Pulmonary artery endothelial cell (primary cell): ENCODE measurements around the gene LRRC8C. TPM values are rescaled to one million over a fixed set of nuclear protein-coding genes. Genes with fewer than 3 reads are reported as not detected.
A peak's percentile ranks its signal among the peaks of the same experiment; 100 is the strongest.

Experiments used
- DNase-seq: peaks from one replicate; pipeline ENCODE4 v3.0.0-alpha.2; 2011; ENCODE audit warnings: low read depth, low spot score
- total RNA-seq: library from RNA; depleted of rRNA; stranded (reverse); fragments of >200 nt; gene quantifications from 2 replicates; pipeline ENCODE4 v1.2.3, GENCODE V29; 2014

LRRC8C gene
- total RNA-seq, 1 donor from 2014 or later: 24.4 TPM

DNA sequence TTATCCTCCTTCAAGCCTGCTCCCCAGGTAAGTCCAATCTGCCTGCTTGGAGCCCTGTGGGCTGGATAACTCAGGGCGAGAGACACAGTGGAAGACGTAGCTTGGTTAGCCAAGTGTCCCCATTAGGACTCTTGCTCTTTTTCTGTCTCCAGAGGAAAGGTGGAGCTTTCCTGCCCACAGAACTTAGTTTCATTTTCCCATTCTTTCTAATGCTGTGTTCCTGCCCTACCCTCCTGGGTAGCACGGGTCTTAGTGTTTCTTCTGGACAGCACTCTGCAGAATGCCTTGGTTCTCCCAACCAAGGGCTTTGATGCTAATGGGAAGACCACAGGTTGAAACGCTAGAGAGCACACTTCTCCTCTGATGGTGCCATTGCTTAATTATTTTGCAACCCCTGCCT, 95.5 kb downstream of the LRRC8C start:
- no peak for DNase-seq

- DNase-seq: no peak
Measured at GRCh38 chr1:89732206-89732605, 99.3 kb downstream of the LRRC8C start.

GRCh38 chr1:89732643-89733222, 99.8 kb downstream of the LRRC8C start:
- DNase-seq: no peak

GRCh38 chr1:89733748-89734147, 100.8 kb downstream of the LRRC8C start:
- DNase-seq: no peak

DNA sequence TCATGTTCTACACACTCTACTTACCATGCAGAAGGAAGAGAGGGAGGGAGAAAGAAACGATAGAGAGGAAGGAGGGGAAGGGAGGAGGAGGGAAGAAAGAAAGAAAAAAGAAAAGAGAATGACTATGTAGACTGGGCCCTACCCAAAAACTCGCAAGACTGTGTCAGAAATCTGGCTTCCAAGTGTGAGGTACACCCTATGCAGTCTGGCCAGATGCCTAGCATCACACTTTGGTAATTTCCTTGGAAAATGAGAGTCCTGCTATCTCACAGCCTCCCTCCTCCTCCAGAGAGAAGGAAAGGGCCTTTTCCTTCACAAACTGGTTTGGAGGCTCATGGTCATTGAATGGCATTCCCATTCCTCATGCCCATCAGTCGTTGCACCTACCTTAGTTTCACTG, 101.5 kb downstream of the LRRC8C start:
- DNase-seq: no peak

DNA sequence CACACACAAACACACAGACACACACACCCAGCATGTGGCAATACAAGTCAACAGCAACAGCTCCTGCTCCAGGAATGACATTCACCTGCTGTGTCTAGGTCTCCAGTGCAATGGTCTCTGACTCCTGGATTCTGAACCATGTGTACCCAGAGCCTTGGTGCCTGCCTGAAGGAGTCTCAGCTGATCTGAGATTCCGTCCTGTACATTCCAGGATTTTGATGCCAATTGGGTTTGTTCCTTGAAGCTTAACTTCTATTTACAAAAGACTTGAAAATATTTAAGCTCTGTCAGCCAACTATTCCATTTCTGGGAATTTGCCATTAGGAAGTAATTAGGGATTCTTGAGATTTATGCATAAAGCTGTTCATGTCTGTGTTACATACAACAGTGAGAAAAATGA, 102.6 kb downstream of the LRRC8C start:
- no peak for DNase-seq

DNA sequence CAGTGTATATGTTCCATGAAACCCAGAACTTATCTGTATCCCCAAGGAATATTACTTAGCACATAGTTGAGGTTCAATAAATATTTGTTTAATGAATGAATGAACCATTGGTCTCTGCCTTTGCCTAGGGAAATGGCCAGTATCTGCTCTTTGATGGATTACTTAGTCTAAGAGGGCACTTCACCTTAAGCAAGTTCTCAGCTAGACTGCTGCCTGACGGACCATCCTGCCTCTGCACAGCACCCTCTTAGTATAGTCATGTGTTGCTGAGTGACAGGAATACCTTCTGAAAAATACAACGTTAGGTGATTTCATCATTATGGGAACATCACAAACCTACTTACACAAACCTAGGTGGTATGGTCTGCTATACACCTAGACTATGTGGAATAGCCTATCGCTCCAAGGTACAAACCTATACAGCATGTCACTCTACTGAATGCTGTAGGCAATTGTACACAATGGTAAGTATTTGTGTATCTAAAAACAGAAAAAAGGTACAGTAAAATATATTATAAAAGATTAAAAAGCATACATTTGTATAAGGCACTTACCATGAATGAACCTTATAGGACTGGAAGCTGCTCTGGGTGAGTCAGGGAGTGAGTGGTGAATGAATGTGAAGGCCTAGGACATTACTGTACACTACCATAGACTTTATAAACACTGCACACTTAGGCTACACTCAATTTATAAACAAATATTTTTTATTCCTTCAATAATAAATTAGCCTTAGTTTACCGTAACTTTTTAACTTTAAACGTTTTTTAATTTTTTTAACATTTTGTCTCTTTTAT, 104.2 kb downstream of the LRRC8C start:
- no peak for DNase-seq

DNA sequence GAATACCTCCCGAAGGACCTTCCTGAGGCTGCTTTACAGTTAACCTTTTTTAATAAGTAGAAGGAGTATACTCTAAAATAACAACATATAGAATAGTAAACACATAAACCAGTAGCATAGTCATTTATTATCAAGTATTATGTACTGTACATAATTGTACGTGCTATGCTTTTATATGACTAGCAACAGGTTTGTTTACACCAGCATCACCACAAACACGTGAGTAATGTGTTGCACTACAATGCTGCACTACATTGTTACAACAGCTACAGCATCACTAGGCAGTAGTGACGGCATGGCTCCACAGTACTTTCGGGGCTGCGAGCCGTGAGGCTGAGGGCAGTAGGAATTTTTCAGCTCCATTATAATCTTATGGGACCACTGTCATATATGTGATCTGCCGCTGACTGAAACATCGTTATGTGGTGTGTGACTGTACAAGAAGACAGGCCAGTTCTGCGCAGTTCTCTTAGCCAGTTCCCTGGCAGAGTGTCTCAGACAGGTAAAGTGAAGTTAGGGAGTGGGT, 105.1 kb downstream of the LRRC8C start:
- DNase-seq: no peak

DNA sequence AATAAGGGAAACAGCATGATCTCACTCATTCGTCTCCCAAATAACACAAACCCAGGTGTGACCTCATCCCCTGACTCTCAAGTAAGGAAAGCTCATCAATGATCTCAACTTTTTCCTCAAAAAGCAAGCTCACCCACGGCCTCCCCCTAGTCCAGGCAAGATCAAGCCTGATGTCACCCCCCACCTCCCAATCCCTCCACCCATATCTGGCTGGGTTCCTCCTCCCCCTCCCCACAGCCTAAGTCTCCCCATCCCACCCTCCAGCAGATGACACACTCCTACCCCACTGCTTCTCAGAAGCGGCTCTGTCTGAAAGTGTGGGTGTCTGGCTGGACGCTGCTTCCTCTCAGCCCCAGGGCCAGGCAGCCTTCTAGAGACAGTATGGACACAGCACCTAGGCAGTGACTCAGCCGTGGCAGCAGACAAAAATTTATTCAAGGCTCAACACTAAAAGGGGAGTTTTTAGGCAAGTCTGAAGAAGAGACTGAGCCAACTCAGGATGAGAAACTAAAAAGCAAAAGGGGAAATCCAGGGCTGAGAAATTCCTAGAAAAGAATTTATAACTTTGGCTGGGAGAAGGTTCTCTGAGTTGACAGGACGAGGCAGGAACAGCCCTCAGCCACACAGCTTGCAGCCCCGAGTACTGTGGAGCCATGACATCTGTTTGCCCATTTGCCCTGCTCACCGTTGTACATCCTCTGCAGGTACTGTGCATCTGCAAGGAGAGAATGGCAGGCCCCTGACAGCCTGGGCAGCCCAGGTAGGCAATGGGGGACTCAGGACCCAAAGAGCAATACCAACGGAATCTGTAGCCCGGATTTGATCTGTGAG, 106.3 kb downstream of the LRRC8C start:
- no peak for DNase-seq

- no peak for DNase-seq
Measured at GRCh38 chr1:89739844-89740216, 106.9 kb downstream of the LRRC8C start.

DNA sequence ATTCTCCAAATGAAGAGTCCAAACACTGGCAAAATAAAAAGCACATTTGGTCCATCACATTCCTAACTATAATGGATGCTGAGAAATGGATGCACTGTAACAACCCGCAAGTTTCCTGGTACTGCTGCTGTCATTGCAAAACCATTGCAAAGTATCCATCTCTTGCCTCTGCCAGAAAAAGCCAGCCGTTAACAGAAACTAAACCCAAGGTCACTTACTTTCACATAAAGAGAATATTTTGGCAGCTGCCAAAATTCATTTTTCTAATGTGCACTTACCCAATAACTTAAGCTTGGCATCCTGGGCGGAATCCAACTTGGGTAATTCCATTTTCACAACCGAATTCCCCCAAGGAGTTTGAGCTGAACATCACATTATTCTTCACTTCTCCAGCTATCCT, 110.9 kb downstream of the LRRC8C start:
- DNase-seq: no peak

DNA sequence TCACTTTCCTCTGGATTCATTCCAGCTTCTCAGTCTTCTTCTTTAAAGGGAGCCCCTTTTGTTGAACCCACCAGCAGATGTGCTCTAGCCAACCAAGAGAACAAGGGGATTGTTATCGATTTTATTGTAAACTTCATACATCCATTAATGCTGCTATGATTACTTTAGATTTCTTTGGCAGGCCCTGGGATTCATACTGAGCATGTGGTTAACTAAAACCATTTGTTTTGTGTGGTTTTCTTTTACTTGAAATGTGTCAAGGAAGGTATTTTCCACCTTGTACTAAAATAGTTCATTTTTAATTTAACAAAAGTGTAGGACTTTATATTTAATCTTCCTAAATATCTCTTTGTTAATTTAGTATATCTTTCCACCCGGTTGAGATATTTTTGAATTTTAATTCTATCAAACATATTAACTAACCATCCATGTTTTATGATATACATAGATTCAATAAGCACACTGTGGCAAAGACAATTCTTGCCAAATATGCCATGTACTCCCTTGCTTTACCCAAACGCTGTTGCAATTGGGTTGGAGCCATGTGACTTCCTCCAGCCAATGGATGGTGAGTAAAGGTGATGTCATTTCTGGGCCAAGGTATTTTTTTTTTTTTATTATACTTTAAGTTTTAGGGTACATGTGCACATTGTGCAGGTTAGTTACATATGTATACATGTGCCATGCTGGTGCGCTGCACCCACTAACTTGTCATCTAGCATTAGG, 113.7 kb downstream of the LRRC8C start:
- no peak for DNase-seq

- DNase-seq: no peak
Measured at GRCh38 chr1:89753761-89754160, 120.8 kb downstream of the LRRC8C start.

DNA sequence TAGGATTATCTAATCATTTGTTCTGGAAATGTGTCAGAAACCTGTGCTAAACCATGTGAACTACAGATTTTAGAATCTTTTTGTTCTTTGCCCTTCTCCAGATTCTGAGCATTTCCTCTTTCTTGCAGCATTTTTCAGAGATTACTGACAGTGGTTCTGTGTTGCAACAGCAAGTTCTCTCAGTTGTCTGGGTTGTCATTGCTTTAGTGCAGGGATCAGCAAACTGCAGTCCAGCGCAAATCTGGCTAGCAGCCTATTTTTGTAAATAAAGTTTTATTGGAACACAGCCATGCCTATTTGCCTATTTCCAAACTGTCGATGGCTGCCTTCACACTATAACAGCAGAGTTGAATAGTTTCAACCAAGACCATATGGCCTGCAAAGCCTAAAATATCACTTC, 121.6 kb downstream of the LRRC8C start:
- DNase-seq: no peak

GRCh38 chr1:89755591-89755990, 122.7 kb downstream of the LRRC8C start:
- DNase-seq: no peak

GRCh38 chr1:89757532-89757931, 124.6 kb downstream of the LRRC8C start:
- peak; percentile 50 for DNase-seq

- DNase-seq: no peak
Measured at GRCh38 chr1:89758156-89758555, 125.2 kb downstream of the LRRC8C start.

- no peak for DNase-seq
Measured at GRCh38 chr1:89759036-89759435, 126.1 kb downstream of the LRRC8C start.

- no peak for DNase-seq
Measured at GRCh38 chr1:89760496-89760895, 127.6 kb downstream of the LRRC8C start.

- no peak for DNase-seq
Measured at GRCh38 chr1:89761338-89761737, 128.4 kb downstream of the LRRC8C start.

DNA sequence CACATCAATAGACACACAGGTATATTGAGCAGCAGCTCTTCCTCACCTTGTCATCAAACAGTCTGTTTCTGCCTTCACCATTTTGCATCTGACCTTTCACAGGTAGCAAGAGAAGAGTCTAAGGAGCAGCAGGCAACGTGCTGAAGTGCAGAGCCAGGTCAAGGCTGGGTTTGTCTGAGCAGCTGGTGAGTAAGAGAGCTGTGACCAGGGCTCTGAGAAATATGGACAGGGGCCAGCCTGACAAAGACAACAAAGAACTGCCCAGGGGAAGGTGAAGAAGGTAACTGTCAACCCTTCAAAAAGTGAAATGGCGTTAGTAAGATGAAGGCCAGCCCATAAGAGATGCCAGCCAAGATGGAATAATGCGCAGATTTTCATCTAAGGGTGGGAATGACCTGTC, 129.0 kb downstream of the LRRC8C start:
- no peak for DNase-seq

- no peak for DNase-seq
Measured at GRCh38 chr1:89762386-89762778, 129.5 kb downstream of the LRRC8C start.
